ENCODE measurements around the gene ZC3HAV1L.
"Not testable (repeated sequence)": the region's sequence is repeated elsewhere in the genome, so short reads cannot be mapped to it uniquely, and the experiment has no call there.

The ZC3HAV1L gene

GRCh38 chr7:139035586-139036353, at the start of gene ZC3HAV1L:
TSS of gene ZC3HAV1L (minus strand) at chr7:139036042. CDS start at chr7:139036017, 25 bp downstream.
- FAIRE-seq (no peak), DNase-seq (ENCODE audit: insufficient read length, low spot score) (peak; percentile 76)
- TF ChIP-seq CTCF (IDR thresholded peaks at IDR 0.05; ENCODE audit: insufficient read depth, missing control alignments), result no peak

GRCh38 chr7:139084709-139085108, 48.9 kb upstream of the ZC3HAV1L start:
- TF ChIP-seq CTCF (IDR thresholded peaks at IDR 0.05; ENCODE audit: insufficient read depth, missing control alignments), result no peak
- DNase-seq (ENCODE audit: insufficient read length, low spot score), result no peak
- FAIRE-seq, result no peak

GRCh38 chr7:139081584-139081983, 45.7 kb upstream of the ZC3HAV1L start:
- FAIRE-seq, result no peak
- no peak for DNase-seq (ENCODE audit: insufficient read length, low spot score)
- TF ChIP-seq CTCF (IDR thresholded peaks at IDR 0.05; ENCODE audit: insufficient read depth, missing control alignments), result no peak

GRCh38 chr7:139080905-139081304, 45.1 kb upstream of the ZC3HAV1L start:
- DNase-seq (ENCODE audit: insufficient read length, low spot score), result no peak
- no peak for TF ChIP-seq CTCF (IDR thresholded peaks at IDR 0.05; ENCODE audit: insufficient read depth, missing control alignments)
- FAIRE-seq, result no peak

- no peak for TF ChIP-seq CTCF (IDR thresholded peaks at IDR 0.05; ENCODE audit: insufficient read depth, missing control alignments)
- DNase-seq (ENCODE audit: insufficient read length, low spot score) (no peak), FAIRE-seq (no peak)
These were observed 44.0 kb upstream of the ZC3HAV1L start for GRCh38 chr7:139079861-139080260.

GRCh38 chr7:139078911-139079310, 43.1 kb upstream of the ZC3HAV1L start:
- no peak for DNase-seq (ENCODE audit: insufficient read length, low spot score)
- no peak for FAIRE-seq
- TF ChIP-seq CTCF (IDR thresholded peaks at IDR 0.05; ENCODE audit: insufficient read depth, missing control alignments), result no peak

- no peak for TF ChIP-seq CTCF (IDR thresholded peaks at IDR 0.05; ENCODE audit: insufficient read depth, missing control alignments)
- DNase-seq (ENCODE audit: insufficient read length, low spot score) (no peak), FAIRE-seq (no peak)
These were observed 42.6 kb upstream of the ZC3HAV1L start for GRCh38 chr7:139078399-139078798.

- not testable (repeated sequence) for FAIRE-seq; DNase-seq (ENCODE audit: insufficient read length, low spot score)
These were observed 41.9 kb upstream of the ZC3HAV1L start for GRCh38 chr7:139077706-139078105.
